Astrocyte (in vitro differentiated cells and primary cell): ENCODE results near the gene CCDC92B. TPM values are rescaled to one million over a fixed set of nuclear protein-coding genes. Genes with fewer than 3 reads are reported as not detected.

Experiments
- DNase-seq: peaks from one replicate; pipeline ENCODE4 v3.0.0-alpha.2; 2010; ENCODE audit warnings: low read depth
- FAIRE-seq: peaks from 2 replicates; lab custom pipeline; 2011; peaks lifted over from hg19 to GRCh38; lab: Jason Lieb, UNC
- H2AFZ ChIP-seq: 2 replicates; pipeline ENCODE4 v1.6.0; 2012; ENCODE audit warnings: low read depth, low read length, inconsistent platforms
- H3K27ac ChIP-seq: 2 replicates; pipeline ENCODE4 v1.5.1; 2011; ENCODE audit warnings: low read depth, low read length, inconsistent platforms
- H3K27me3 ChIP-seq: 2 replicates; pipeline ENCODE4 v1.6.0; 2011; ENCODE audit warnings: low read length, inconsistent platforms; ENCODE audit not compliant: insufficient read depth
- H3K36me3 ChIP-seq: 2 replicates; pipeline ENCODE4 v1.5.1; 2011; ENCODE audit warnings: low read length, inconsistent platforms; ENCODE audit not compliant: insufficient read depth
- H3K4me1 ChIP-seq: 2 replicates; pipeline ENCODE4 v1.5.1; 2011; ENCODE audit warnings: low read length, inconsistent platforms; ENCODE audit not compliant: insufficient read depth
- H3K4me2 ChIP-seq: 2 replicates; pipeline ENCODE4 v1.6.0; 2012; ENCODE audit warnings: low read length, inconsistent platforms
- H3K4me3 ChIP-seq: 2 replicates; pipeline ENCODE4 v1.5.1; 2011; ENCODE audit warnings: low read depth, mild to moderate bottlenecking, low read length, inconsistent platforms; ENCODE audit not compliant: insufficient read depth
- H3K79me2 ChIP-seq: 2 replicates; pipeline ENCODE4 v1.6.0; 2012; ENCODE audit warnings: mild to moderate bottlenecking, low read length, inconsistent platforms; ENCODE audit not compliant: insufficient read depth
- H3K9ac ChIP-seq: 2 replicates; pipeline ENCODE4 v1.6.0; 2012; ENCODE audit warnings: mild to moderate bottlenecking, low read length, inconsistent platforms
- H3K9me3 ChIP-seq: 2 replicates; pipeline ENCODE4 v1.5.1; 2012; ENCODE audit warnings: low read depth, mild to moderate bottlenecking, low read length, inconsistent platforms; ENCODE audit not compliant: insufficient read depth
- H4K20me1 ChIP-seq: 2 replicates; pipeline ENCODE4 v1.6.0; 2012; ENCODE audit warnings: low read length, inconsistent platforms; ENCODE audit not compliant: insufficient read depth
- H3K27ac Mint-ChIP-seq: one replicate; pipeline ENCODE4 v1.8.0; 2021; ENCODE audit warnings: mild to moderate bottlenecking, mixed read lengths; ENCODE audit not compliant: unreplicated experiment
- H3K27me3 Mint-ChIP-seq: one replicate; pipeline ENCODE4 v1.8.0; 2021; ENCODE audit warnings: low read depth, mixed read lengths; ENCODE audit not compliant: unreplicated experiment
- H3K36me3 Mint-ChIP-seq: one replicate; pipeline ENCODE4 v1.8.0; 2021; ENCODE audit warnings: low read depth, mixed read lengths; ENCODE audit not compliant: unreplicated experiment
- H3K4me1 Mint-ChIP-seq: one replicate; pipeline ENCODE4 v1.8.0; 2021; ENCODE audit warnings: low read depth, mixed read lengths; ENCODE audit not compliant: unreplicated experiment
- H3K4me3 Mint-ChIP-seq: one replicate; pipeline ENCODE4 v1.8.0; 2021; ENCODE audit warnings: mild to moderate bottlenecking, moderate library complexity, mixed read lengths; ENCODE audit not compliant: unreplicated experiment
- H3K9me3 Mint-ChIP-seq: one replicate; pipeline ENCODE4 v1.8.0; 2021; ENCODE audit warnings: mild to moderate bottlenecking, mixed read lengths; ENCODE audit not compliant: unreplicated experiment
- EZH2 ChIP-seq: IDR thresholded peaks from 2 replicates; pipeline ENCODE4 v1.6.1; 2012; ENCODE audit warnings: mild to moderate bottlenecking, low read length, inconsistent platforms; ENCODE audit not compliant: insufficient read depth
- total RNA-seq: library from RNA; stranded (reverse); gene quantifications from 2 replicates; pipeline ENCODE4 v1.2.1, GENCODE V29; 2021
- TF ChIP-seq, protein P1 (sequence below): IDR thresholded peaks from 2 replicates; pipeline ENCODE4 v1.5.1; 2011; ENCODE audit warnings: low read depth, mild to moderate bottlenecking, inconsistent platforms, low read length, moderate library complexity; ENCODE audit not compliant: insufficient read depth

Gene CCDC92B
- total RNA-seq, 1 donor from 2014 or later = 0.36 TPM

GRCh38 chr17:2797637-2798036, 48.2 kb upstream of the CCDC92B start:
- H3K79me2 ChIP-seq = no peaks in the 10 kb centered on the region
- no peaks in the 10 kb centered on the region for H3K9me3 ChIP-seq
- H3K4me3 Mint-ChIP-seq = no peak overlapping the region
- DNase-seq (no peak), FAIRE-seq (no peak)
- no peak overlapping the region for H3K9ac ChIP-seq
- no peak overlapping the region for H3K4me3 ChIP-seq
- no peaks in the 10 kb centered on the region for H3K4me1 Mint-ChIP-seq
- H3K36me3 Mint-ChIP-seq = peaks cover 2% of the 10 kb centered on the region
- H2AFZ ChIP-seq = no peak overlapping the region
- H3K27me3 ChIP-seq = peaks cover 13% of the 10 kb centered on the region
- H3K4me2 ChIP-seq = no peak overlapping the region
- H3K27me3 Mint-ChIP-seq = peaks cover 42% of the 10 kb centered on the region
- H4K20me1 ChIP-seq = no peaks in the 10 kb centered on the region
- no peaks in the 10 kb centered on the region for H3K36me3 ChIP-seq
- no peak overlapping the region for H3K27ac Mint-ChIP-seq
- no peaks in the 10 kb centered on the region for H3K4me1 ChIP-seq
- TF ChIP-seq EZH2 = no peak
- TF ChIP-seq, protein P1, sequence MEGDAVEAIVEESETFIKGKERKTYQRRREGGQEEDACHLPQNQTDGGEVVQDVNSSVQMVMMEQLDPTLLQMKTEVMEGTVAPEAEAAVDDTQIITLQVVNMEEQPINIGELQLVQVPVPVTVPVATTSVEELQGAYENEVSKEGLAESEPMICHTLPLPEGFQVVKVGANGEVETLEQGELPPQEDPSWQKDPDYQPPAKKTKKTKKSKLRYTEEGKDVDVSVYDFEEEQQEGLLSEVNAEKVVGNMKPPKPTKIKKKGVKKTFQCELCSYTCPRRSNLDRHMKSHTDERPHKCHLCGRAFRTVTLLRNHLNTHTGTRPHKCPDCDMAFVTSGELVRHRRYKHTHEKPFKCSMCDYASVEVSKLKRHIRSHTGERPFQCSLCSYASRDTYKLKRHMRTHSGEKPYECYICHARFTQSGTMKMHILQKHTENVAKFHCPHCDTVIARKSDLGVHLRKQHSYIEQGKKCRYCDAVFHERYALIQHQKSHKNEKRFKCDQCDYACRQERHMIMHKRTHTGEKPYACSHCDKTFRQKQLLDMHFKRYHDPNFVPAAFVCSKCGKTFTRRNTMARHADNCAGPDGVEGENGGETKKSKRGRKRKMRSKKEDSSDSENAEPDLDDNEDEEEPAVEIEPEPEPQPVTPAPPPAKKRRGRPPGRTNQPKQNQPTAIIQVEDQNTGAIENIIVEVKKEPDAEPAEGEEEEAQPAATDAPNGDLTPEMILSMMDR = no peak
- no peaks in the 10 kb centered on the region for H3K9me3 Mint-ChIP-seq
- no peak overlapping the region for H3K27ac ChIP-seq

DNA sequence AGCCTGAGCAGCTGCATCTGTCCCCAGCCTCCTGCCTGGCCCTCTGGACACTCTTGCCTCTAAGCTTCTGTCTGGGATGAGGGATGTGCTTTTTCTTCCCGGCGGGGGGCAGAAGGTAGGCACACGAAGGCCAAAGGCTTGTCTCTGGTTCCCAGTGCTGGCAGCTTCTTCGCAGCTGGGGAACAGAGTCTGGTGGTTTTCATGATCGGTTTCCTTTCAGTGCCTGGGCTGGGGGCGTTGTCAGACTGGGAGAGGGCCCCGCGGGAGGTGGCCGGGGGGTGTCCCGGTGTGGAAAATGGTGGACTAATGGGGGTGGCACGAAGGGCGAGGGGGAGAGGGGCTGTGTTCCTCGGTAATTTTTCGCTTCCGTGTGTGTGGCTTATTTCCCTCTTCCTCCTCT, 47.8 kb upstream of the CCDC92B start:
- H3K79me2 ChIP-seq = no peaks in the 10 kb centered on the region
- DNase-seq (no peak), FAIRE-seq (no peak)
- H3K4me3 Mint-ChIP-seq = no peak overlapping the region
- no peak overlapping the region for H3K27ac Mint-ChIP-seq
- no peaks in the 10 kb centered on the region for H3K9me3 Mint-ChIP-seq
- no peak for TF ChIP-seq EZH2
- TF ChIP-seq, protein P1 = no peak
- H3K4me3 ChIP-seq = no peak overlapping the region
- H3K9ac ChIP-seq = no peak overlapping the region
- H3K36me3 Mint-ChIP-seq = peaks cover 2% of the 10 kb centered on the region
- no peaks in the 10 kb centered on the region for H3K9me3 ChIP-seq
- no peak overlapping the region for H3K4me2 ChIP-seq
- H3K4me1 ChIP-seq = no peaks in the 10 kb centered on the region
- H3K27me3 ChIP-seq = peaks cover 13% of the 10 kb centered on the region
- H3K27ac ChIP-seq = no peak overlapping the region
- no peak overlapping the region for H2AFZ ChIP-seq
- H3K27me3 Mint-ChIP-seq = peaks cover 42% of the 10 kb centered on the region
- no peaks in the 10 kb centered on the region for H4K20me1 ChIP-seq
- H3K36me3 ChIP-seq = no peaks in the 10 kb centered on the region
- no peaks in the 10 kb centered on the region for H3K4me1 Mint-ChIP-seq

- Histone ChIP-seq H3K36me3 (no peaks in the 10 kb centered on the region), H3K27me3 (peaks cover 9% of the 10 kb centered on the region), H3K4me2 (no peak within 1 kb of the TSS), H3K27ac (no peak within 1 kb of the TSS), H3K9me3 (no peaks in the 10 kb centered on the region), H3K4me1 (no peaks in the 10 kb centered on the region), H3K9ac (no peak within 1 kb of the TSS), H3K79me2 (no peaks in the 10 kb centered on the region), H2AFZ (no peak within 1 kb of the TSS), H4K20me1 (no peaks in the 10 kb centered on the region), H3K4me3 (no peak within 1 kb of the TSS)
- DNase-seq (no peak), FAIRE-seq (no peak)
- Mint-ChIP-seq H3K27ac (no peak within 1 kb of the TSS), H3K27me3 (peaks cover 43% of the 10 kb centered on the region), H3K4me1 (no peaks in the 10 kb centered on the region), H3K4me3 (no peak within 1 kb of the TSS), H3K36me3 (peaks cover 2% of the 10 kb centered on the region), H3K9me3 (no peaks in the 10 kb centered on the region)
- TF ChIP-seq EZH2 = no peak
- TF ChIP-seq, protein P1 = no peak
Observed at GRCh38 chr17:2796164-2797125, 47.0 kb upstream of the CCDC92B start, which contains the start of gene RAP1GAP2. Gene RAP1GAP2 (plus strand): TSS chr17:2796438. CDS start chr17:2796528, 90 bp downstream.
